Thyroid gland (tissue), 4 donors: ENCODE measurements around the gene GK. TPM values are rescaled to one million over a fixed set of nuclear protein-coding genes. Genes with fewer than 3 reads are reported as not detected.
"Not testable (repeated sequence)": the region's sequence is repeated elsewhere in the genome, so short reads cannot be mapped to it uniquely, and the experiment has no call there.

Experiments used
- DNase-seq, 2 donors: peaks; one replicate each; pipeline ENCODE4 v3.0.0-alpha.2; 2019
- H3K27ac ChIP-seq, 3 donors: fragments of 200-600 bp; sonication (generic); 1 replicate in 2 of 3; 2 replicates in 1 of 3; pipeline ENCODE4 v1.5.1; 2016 to 2019; ENCODE audit warnings: mild to moderate bottlenecking in 1 of 3, moderate library complexity in 1 of 3
- H3K27me3 ChIP-seq: fragments of 200-600 bp; sonication (generic); one replicate; pipeline ENCODE4 v1.5.1; 2019
- H3K36me3 ChIP-seq, 2 donors: fragments of 200-600 bp; sonication (generic); one replicate each; pipeline ENCODE4 v1.5.1; 2016 to 2019
- H3K4me1 ChIP-seq, 2 donors: fragments of 200-600 bp; sonication (generic); one replicate each; pipeline ENCODE4 v1.5.1; 2017 to 2019
- H3K4me3 ChIP-seq, 3 donors: fragments of 200-600 bp; sonication (generic); replicated peaks in 1 of 3; 1 replicate in 2 of 3; 2 replicates in 1 of 3; pipeline ENCODE4 v1.5.1; 2016; ENCODE audit warnings: mild to moderate bottlenecking in 1 of 3
- H3K9me3 ChIP-seq: fragments of 200-600 bp; sonication (generic); one replicate; pipeline ENCODE4 v1.5.1; 2017
- POLR2A ChIP-seq, 2 donors: fragments of 450-650 bp; IDR thresholded peaks; one replicate each; pipeline ENCODE4 v1.6.1; 2017; ENCODE audit warnings: antibody characterized with exemption in 2 of 2, mild to moderate bottlenecking in 2 of 2, moderate library complexity in 1 of 2
- WGBS, 2 donors: methylation state at CpG; one replicate each; pipeline ENCODE4 v1.1.5; 2017; 5-methylcytosine and 5-hydroxymethylcytosine counted together
- intact Hi-C: fragments of 100-400 bp; cut with DNase I; formaldehyde crosslinking; loops from one replicate; pipeline ENCODE4 v1.15.1; 2023
- total RNA-seq, 4 donors: library from RNA; depleted of rRNA; stranded (reverse); fragments of >200 nt; gene quantifications; one replicate each; pipeline ENCODE4 v1.2.3, GENCODE V29; 2016
- TF ChIP-seq, protein P1 (sequence below), 6 experiments: fragments of 200-600 bp in 3 of 6; fragments of 450-650 bp in 3 of 6; sonication (generic) in 3 of 6; IDR thresholded peaks; one replicate each; pipeline ENCODE4 v1.5.1; 2016 to 2019; ENCODE audit warnings: antibody characterized with exemption in 6 of 6, mild to moderate bottlenecking in 2 of 6, inconsistent platforms in 1 of 6, moderate library complexity in 1 of 6

Gene GK
- total RNA-seq, 4 donors from 2014 or later = 4.8 to 10.7 (median 9.3) TPM

GRCh38 chrX:30642642-30643041, 10.6 kb upstream of the GK start:
- Histone ChIP-seq H3K4me3 (no peak overlapping the region), H3K36me3 (no peaks in the 10 kb centered on the region), H3K9me3 (no peaks in the 10 kb centered on the region), H3K27ac (no peak overlapping the region), H3K4me1 (no peaks in the 10 kb centered on the region), H3K27me3 (no peaks in the 10 kb centered on the region)
- TF ChIP-seq POLR2A (IDR thresholded peaks at IDR 0.05) = no peak
- TF ChIP-seq, protein P1, sequence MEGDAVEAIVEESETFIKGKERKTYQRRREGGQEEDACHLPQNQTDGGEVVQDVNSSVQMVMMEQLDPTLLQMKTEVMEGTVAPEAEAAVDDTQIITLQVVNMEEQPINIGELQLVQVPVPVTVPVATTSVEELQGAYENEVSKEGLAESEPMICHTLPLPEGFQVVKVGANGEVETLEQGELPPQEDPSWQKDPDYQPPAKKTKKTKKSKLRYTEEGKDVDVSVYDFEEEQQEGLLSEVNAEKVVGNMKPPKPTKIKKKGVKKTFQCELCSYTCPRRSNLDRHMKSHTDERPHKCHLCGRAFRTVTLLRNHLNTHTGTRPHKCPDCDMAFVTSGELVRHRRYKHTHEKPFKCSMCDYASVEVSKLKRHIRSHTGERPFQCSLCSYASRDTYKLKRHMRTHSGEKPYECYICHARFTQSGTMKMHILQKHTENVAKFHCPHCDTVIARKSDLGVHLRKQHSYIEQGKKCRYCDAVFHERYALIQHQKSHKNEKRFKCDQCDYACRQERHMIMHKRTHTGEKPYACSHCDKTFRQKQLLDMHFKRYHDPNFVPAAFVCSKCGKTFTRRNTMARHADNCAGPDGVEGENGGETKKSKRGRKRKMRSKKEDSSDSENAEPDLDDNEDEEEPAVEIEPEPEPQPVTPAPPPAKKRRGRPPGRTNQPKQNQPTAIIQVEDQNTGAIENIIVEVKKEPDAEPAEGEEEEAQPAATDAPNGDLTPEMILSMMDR (IDR thresholded peaks at IDR 0.05) = no peak
- no peak for DNase-seq
- 89 to 96% methylated on average over 3 of the region's 3 CpGs for WGBS, 2 donors
- intact Hi-C loops = no loop called here

DNA sequence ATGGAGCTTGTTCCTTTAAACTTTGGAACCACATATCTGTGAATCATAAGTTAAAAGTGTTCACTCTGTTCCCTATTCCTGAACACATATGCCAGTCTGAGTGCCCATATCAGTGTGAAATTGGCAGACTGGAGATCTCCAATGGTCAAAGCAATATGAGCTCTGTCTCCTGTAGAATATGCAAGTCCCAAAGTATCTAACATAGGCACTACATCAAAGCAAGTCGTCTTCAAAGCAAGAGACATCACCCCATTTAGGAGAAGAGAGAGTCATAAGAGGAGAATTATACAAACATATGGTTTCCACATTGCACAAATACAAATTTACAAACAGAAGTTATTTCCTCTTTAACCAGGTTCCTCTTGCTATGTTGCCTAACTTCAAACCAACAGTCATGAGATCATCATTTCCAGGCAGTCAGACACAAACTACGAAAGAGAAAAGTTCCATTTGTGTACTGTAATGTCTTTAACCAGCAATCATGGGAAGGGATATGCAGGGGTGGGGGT, 9.9 kb upstream of the GK start:
- TF ChIP-seq POLR2A (IDR thresholded peaks at IDR 0.05) = no peak
- TF ChIP-seq, protein P1 (IDR thresholded peaks at IDR 0.05) = no peak
- H3K4me1 ChIP-seq = no peaks in the 10 kb centered on the region
- H3K4me3 ChIP-seq = no peak overlapping the region
- WGBS, 2 donors = 69 to 87% methylated on average over 2 of the region's 2 CpGs
- H3K27me3 ChIP-seq = no peaks in the 10 kb centered on the region
- H3K36me3 ChIP-seq = no peaks in the 10 kb centered on the region
- H3K9me3 ChIP-seq = no peaks in the 10 kb centered on the region
- DNase-seq = no peak
- no peak overlapping the region for H3K27ac ChIP-seq
- intact Hi-C loops = no loop called here

- Histone ChIP-seq H3K27me3 (no peaks in the 10 kb centered on the region), H3K4me3 (no peak overlapping the region), H3K4me1 (no peaks in the 10 kb centered on the region), H3K36me3 (no peaks in the 10 kb centered on the region), H3K27ac (no peak overlapping the region), H3K9me3 (no peaks in the 10 kb centered on the region)
- intact Hi-C loops = no loop called here
- no peak for TF ChIP-seq POLR2A (IDR thresholded peaks at IDR 0.05)
- TF ChIP-seq, protein P1 (IDR thresholded peaks at IDR 0.05) = no peak
- no peak for DNase-seq
- WGBS, 2 donors = 76 to 82% methylated on average over 2 of the region's 2 CpGs
These were observed 3.4 kb upstream of the GK start for GRCh38 chrX:30649859-30650258.

DNA sequence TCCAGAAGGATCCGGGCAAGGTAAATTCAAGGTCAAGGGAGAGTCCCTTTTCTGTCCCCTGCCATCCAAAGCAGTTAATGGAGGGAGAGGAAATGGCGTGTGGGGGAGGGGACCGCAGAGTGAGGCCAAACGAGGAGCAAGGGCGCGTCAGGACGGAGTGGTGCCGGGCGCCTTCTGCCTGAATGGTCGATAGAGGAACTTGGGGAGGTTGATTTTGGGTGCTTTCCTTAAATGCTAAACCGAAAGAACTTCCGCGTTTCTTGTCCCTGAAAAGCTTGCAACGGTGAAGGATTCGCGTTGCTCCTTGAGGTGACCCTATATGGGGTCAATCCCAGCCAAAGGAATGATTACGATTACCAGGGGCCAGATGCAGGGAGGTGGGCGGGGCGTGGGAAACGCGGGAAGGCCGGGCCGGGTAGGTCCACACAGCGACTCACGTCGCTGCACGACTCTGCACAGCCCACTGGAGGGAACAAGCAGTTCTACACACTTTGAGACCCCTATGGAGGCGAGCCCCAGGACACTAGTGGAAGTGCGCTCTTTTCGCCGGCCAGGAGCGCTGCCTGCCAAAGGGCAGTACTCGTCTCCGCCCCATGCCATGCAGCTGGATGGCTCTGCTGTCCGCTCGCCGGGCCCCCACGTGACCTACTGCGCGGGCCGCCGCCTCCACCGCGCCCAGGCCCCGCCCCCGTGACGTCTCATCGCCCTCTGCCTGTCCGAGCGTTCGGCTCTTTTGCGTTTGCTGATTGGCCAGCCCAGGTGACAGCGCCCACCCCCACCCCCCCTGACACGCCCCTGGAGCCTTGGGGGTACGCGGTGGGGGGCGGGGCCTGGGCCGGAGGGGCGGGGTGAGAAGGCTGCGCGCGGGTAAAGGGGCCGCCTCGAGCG, 452 bp upstream of the GK start:
- peak overlapping the region in 2 of 3 donors; percentile 8 to 12 for H3K27ac ChIP-seq
- no peaks in the 10 kb centered on the region for H3K9me3 ChIP-seq
- no peaks in the 10 kb centered on the region for H3K36me3 ChIP-seq
- 0 to 1% methylated on average over 13 to 23 of the region's 65 CpGs for WGBS, 2 donors
- H3K27me3 ChIP-seq = no peaks in the 10 kb centered on the region
- intact Hi-C loops = no loop called here
- no peaks in the 10 kb centered on the region for H3K4me1 ChIP-seq
- H3K4me3 ChIP-seq = peak overlapping the region in 2 of 3 donors; percentile 32 to 45
- peak; percentile 93 to 94 for DNase-seq
- peak in 1 of 2 donors; percentile 45 for TF ChIP-seq POLR2A (IDR thresholded peaks at IDR 0.05)
- TF ChIP-seq, protein P1 (IDR thresholded peaks at IDR 0.05) = no peak

DNA sequence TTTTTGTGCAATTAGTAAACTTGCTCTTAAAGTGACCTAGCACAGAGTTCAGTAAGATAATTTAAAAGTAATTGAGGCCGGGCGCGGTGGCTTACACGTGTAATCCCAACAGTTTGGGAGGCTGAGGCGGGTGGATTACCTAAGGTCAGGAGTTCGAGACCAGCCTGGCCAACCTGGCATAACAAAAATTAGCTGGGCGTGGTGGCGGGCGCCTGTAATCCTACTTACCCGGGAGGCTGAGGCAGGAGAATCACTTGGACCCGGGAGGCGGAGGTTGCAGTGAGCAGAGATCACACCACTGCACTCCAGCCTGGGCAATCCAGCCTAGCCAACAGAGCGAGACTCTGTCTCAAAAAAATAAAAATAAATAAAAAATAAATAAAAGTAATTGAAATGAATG, 1.2 kb downstream of the GK start:
- intact Hi-C loops, H3K4me1 ChIP-seq, H3K9me3 ChIP-seq, H3K36me3 ChIP-seq, H3K27ac ChIP-seq, H3K27me3 ChIP-seq, H3K4me3 ChIP-seq: not testable (repeated sequence)
- 94 to 98% methylated on average over 12 to 13 of the region's 13 CpGs for WGBS, 2 donors
- DNase-seq = peak in 1 of 2 donors; percentile 4
